K562 (cell line): ENCODE measurements around the gene SLC34A1. TPM values are rescaled to one million over a fixed set of nuclear protein-coding genes. Genes with fewer than 3 reads are reported as not detected.
A peak's percentile ranks its signal among the peaks of the same experiment; 100 is the strongest.

Experiments
- ATF6 ChIP-seq: sonication (generic); formaldehyde crosslinking; IDR thresholded peaks from 2 replicates; pipeline ENCODE4 v1.4.0; 2020; ENCODE audit warnings: mild to moderate bottlenecking, missing genetic modification reagents
- CBFA2T2 ChIP-seq: fragments of 450-650 bp; conservative IDR thresholded peaks from 2 replicates; pipeline ENCODE4 v1.6.1; 2017; ENCODE audit warnings: mild to moderate bottlenecking
- CHD1 ChIP-seq: fragments of 200-600 bp; sonication (generic); IDR thresholded peaks from one replicate; pipeline ENCODE4 v1.6.1; 2012; ENCODE audit warnings: mild to moderate bottlenecking, moderate library complexity, low read length, inconsistent platforms
- HIVEP1 ChIP-seq: fragments of 250-450 bp; sonication (Bioruptor Pico); IDR thresholded peaks from 2 replicates; pipeline ENCODE4 v1.4.0; 2020; ENCODE audit warnings: mild to moderate bottlenecking
- NFIC ChIP-seq: fragments of 450-650 bp; IDR thresholded peaks from 2 replicates; pipeline ENCODE4 v1.6.1; 2017; ENCODE audit warnings: mild to moderate bottlenecking, inconsistent platforms
- NR2C2 ChIP-seq, 2 experiments: fragments of 200-800 bp in 1 of 2; sonication (Bioruptor generic) in 1 of 2; sonication (generic) in 1 of 2; formaldehyde crosslinking in 1 of 2; IDR thresholded peaks; 2 replicates each; pipeline versions ENCODE4 v1.6.1 to v1.8.0; 2016 to 2022; ENCODE audit warnings: mild to moderate bottlenecking in 1 of 2, missing compliant biosample characterization in 1 of 2, missing genetic modification characterization in 1 of 2, missing genetic modification reagents in 1 of 2
- PHF20 ChIP-seq: fragments of 450-650 bp; IDR thresholded peaks from 2 replicates; pipeline ENCODE4 v1.6.1; 2018; ENCODE audit not compliant: partially characterized antibody
- TBP ChIP-seq: optimal IDR thresholded peaks from 2 replicates; pipeline ENCODE3; 2011; ENCODE audit warnings: low read depth, low read length, improper control_type of control experiment
- TFAM ChIP-seq: fragments of 250-450 bp; sonication (Bioruptor Pico); conservative IDR thresholded peaks from 2 replicates; pipeline ENCODE4 v1.5.0; 2021; ENCODE audit warnings: mild to moderate bottlenecking, moderate library complexity
- ZNF764 ChIP-seq: fragments of 250-450 bp; sonication (Bioruptor Pico); IDR thresholded peaks from 2 replicates; pipeline ENCODE4 v1.4.0; 2020; ENCODE audit warnings: low read depth, mild to moderate bottlenecking, moderate library complexity
- ZNF79 ChIP-seq: fragments of 250-450 bp; sonication (Bioruptor Pico); IDR thresholded peaks from 2 replicates; pipeline ENCODE4 v1.4.0; 2020; ENCODE audit warnings: low read depth, mild to moderate bottlenecking, moderate library complexity
- polyA plus RNA-seq, 8 experiments: library from polyadenylated mRNA; depleted of rRNA in 4 of 8; stranded (reverse) in 5 of 8; unstranded in 3 of 8; fragments of >200 nt; fragmentation: Nextera tagmentation in 2 of 8; fragmentation: Illumina TruSeq in 1 of 8; extraction: Ambion mirVana in 2 of 8; extraction: Trizol in 1 of 8; gene quantifications; 2 replicates each; pipeline versions ENCODE4 v1.2.1 to v1.2.3, GENCODE V29; 2011 to 2014; ENCODE audit warnings: inconsistent platforms in 1 of 8, missing spikeins in 1 of 8
- total RNA-seq, 7 experiments: library from RNA; depleted of rRNA in 6 of 7; stranded (reverse); fragments of >200 nt in 6 of 7; fragmentation: Illumina TruSeq in 2 of 7; extraction: Trizol in 2 of 7; gene quantifications; 2 replicates each; pipeline versions ENCODE4 v1.2.1 to v1.2.3, GENCODE V29; 2011 to 2021; ENCODE audit warnings: low replicate concordance in 1 of 7
- TF ChIP-seq, protein P1 (sequence below): fragments of 250-450 bp; sonication (Bioruptor Pico); IDR thresholded peaks from 2 replicates; pipeline ENCODE4 v1.9.0; 2021; ENCODE audit warnings: mild to moderate bottlenecking
- TF ChIP-seq, protein P2 (sequence below): fragments of 250-450 bp; sonication (Bioruptor Pico); IDR thresholded peaks from 2 replicates; pipeline ENCODE4 v1.8.0; 2022; ENCODE audit warnings: moderate library complexity, mild to moderate bottlenecking, inconsistent platforms
- TF ChIP-seq, protein P3 (sequence below), 3 experiments: fragments of 200-800 bp in 1 of 3; sonication (Bioruptor generic) in 1 of 3; sonication (generic) in 1 of 3; formaldehyde crosslinking in 1 of 3; IDR thresholded peaks; 2 replicates each; pipeline versions ENCODE4 v1.6.1 to v1.8.0; 2016 to 2022; ENCODE audit warnings: mild to moderate bottlenecking in 2 of 3, missing compliant biosample characterization in 2 of 3, missing genetic modification characterization in 2 of 3, missing genetic modification reagents in 1 of 3
- TF ChIP-seq, protein P4 (sequence below): sonication (generic); formaldehyde crosslinking; IDR thresholded peaks from 2 replicates; pipeline ENCODE4 v1.8.1; 2023; ENCODE audit warnings: missing genetic modification reagents, mild to moderate bottlenecking, borderline replicate concordance

SLC34A1 gene
- total and polyA plus RNA-seq, 9 of the 15 experiments (the other 6 are each of a cell fraction or from before 2014, with no cell fraction given) = not detected

GRCh38 chr5:177367323-177367848 lies 16.8 kb upstream of the SLC34A1 start (continued):
- TF ChIP-seq ATF6 (CRISPR knock-in tag) (peak; percentile 99), TFAM (CRISPR knock-in tag) (no peak), CHD1 (peak; percentile 21), CBFA2T2 (no peak), HIVEP1 (no peak), PHF20 (peak; percentile 16), TBP (no peak), ZNF764 (no peak), NFIC (no peak), NR2C2 (CRISPR knock-in tag; IDR thresholded peaks at IDR 0.05) (peak; percentile 75), NR2C2 (tag; IDR thresholded peaks at IDR 0.05) (peak; percentile 32; the same call in 1 of the 2 replicates), ZNF79 (no peak)
- TF ChIP-seq, protein P1, sequence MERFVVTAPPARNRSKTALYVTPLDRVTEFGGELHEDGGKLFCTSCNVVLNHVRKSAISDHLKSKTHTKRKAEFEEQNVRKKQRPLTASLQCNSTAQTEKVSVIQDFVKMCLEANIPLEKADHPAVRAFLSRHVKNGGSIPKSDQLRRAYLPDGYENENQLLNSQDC (CRISPR knock-in tag) = no peak
- TF ChIP-seq, protein P2, sequence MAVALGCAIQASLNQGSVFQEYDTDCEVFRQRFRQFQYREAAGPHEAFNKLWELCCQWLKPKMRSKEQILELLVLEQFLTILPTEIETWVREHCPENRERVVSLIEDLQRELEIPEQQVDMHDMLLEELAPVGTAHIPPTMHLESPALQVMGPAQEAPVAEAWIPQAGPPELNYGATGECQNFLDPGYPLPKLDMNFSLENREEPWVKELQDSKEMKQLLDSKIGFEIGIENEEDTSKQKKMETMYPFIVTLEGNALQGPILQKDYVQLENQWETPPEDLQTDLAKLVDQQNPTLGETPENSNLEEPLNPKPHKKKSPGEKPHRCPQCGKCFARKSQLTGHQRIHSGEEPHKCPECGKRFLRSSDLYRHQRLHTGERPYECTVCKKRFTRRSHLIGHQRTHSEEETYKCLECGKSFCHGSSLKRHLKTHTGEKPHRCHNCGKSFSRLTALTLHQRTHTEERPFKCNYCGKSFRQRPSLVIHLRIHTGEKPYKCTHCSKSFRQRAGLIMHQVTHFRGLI = peak; percentile 67; the same call in 1 of the 2 replicates
- TF ChIP-seq, protein P3, sequence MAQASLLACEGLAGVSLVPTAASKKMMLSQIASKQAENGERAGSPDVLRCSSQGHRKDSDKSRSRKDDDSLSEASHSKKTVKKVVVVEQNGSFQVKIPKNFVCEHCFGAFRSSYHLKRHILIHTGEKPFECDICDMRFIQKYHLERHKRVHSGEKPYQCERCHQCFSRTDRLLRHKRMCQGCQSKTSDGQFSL (CRISPR knock-in tag; IDR thresholded peaks at IDR 0.05) = no peak; the same call in 1 of the 2 replicates
- TF ChIP-seq, protein P3 (tag; IDR thresholded peaks at IDR 0.05) = no peak
- TF ChIP-seq, protein P4, sequence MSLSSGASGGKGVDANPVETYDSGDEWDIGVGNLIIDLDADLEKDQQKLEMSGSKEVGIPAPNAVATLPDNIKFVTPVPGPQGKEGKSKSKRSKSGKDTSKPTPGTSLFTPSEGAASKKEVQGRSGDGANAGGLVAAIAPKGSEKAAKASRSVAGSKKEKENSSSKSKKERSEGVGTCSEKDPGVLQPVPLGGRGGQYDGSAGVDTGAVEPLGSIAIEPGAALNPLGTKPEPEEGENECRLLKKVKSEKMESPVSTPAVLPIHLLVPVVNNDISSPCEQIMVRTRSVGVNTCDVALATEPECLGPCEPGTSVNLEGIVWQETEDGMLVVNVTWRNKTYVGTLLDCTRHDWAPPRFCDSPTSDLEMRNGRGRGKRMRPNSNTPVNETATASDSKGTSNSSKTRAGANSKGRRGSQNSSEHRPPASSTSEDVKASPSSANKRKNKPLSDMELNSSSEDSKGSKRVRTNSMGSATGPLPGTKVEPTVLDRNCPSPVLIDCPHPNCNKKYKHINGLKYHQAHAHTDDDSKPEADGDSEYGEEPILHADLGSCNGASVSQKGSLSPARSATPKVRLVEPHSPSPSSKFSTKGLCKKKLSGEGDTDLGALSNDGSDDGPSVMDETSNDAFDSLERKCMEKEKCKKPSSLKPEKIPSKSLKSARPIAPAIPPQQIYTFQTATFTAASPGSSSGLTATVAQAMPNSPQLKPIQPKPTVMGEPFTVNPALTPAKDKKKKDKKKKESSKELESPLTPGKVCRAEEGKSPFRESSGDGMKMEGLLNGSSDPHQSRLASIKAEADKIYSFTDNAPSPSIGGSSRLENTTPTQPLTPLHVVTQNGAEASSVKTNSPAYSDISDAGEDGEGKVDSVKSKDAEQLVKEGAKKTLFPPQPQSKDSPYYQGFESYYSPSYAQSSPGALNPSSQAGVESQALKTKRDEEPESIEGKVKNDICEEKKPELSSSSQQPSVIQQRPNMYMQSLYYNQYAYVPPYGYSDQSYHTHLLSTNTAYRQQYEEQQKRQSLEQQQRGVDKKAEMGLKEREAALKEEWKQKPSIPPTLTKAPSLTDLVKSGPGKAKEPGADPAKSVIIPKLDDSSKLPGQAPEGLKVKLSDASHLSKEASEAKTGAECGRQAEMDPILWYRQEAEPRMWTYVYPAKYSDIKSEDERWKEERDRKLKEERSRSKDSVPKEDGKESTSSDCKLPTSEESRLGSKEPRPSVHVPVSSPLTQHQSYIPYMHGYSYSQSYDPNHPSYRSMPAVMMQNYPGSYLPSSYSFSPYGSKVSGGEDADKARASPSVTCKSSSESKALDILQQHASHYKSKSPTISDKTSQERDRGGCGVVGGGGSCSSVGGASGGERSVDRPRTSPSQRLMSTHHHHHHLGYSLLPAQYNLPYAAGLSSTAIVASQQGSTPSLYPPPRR = 0 out of 2 replicates have a peak, but pooled peaks have one; percentile 52
